ENCODE data around the gene CCDC171.

GRCh38 chr9:15549611-15550010, 3.2 kb upstream of the CCDC171 start:
- no peak for TF ChIP-seq CTCF (IDR thresholded peaks at IDR 0.05; ENCODE audit: insufficient read depth, low read length, poor library complexity, severe bottlenecking)
- TF ChIP-seq EZH2phosphoT487 (conservative IDR thresholded peaks at IDR 0.05; ENCODE audit: low read length), result no peak

All from SU-DHL-6 (cell line).